Inferior parietal cortex (tissue), 1 donor: ENCODE measurements around the gene CABLES2.

Experiments
- DNase-seq: peaks from one replicate; pipeline ENCODE4 v3.0.0-alpha.2; 2016; ENCODE audit errors: extremely low spot score

The CABLES2 gene

DNA sequence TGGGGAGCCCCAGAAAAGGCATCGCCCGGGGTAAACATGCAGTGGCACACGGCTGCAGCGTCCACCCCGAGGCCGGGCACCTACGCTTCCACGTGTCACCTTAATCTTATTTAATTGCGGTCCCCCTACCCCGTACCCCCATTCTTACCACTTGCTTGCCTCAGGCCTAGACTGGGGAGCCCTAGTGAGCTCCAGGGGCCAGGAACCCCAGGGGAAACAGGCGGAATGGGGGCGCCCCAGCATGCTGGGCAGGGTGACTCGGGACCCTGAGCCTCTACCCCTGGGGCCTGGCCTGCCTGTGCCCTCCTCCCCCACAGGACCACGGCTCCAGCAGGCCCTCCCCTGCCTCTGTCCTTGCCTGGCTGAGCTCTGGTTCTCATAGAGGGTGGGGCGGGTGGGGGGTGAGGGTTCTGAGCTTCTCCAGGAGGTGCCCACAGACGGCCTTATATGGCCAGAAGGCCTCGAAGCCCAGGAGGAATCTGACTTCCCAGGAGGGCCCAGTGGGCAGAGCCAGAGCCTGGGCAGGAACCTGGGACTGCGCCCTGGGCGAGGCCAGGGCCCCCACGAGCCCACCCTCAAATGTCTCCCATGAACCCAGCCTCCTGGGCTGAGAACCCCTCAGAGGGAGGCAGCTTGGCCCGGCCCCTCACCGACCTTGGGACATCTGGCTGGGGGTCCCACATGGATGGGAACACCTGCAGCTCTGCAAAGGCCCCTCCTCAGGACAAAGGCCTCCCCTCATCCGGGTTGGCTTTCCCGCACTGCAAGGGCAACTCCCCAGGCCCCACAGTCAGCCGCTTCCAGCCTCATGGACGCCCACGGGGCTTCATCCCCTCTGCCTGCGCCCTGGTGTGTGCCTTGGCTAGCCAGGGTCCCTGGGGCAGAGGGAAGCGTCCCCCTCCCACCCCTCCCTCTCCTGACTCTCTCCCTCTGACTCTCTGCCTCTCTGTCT lies 34.8 kb downstream of the CABLES2 start:
- DNase-seq: no peak

DNA sequence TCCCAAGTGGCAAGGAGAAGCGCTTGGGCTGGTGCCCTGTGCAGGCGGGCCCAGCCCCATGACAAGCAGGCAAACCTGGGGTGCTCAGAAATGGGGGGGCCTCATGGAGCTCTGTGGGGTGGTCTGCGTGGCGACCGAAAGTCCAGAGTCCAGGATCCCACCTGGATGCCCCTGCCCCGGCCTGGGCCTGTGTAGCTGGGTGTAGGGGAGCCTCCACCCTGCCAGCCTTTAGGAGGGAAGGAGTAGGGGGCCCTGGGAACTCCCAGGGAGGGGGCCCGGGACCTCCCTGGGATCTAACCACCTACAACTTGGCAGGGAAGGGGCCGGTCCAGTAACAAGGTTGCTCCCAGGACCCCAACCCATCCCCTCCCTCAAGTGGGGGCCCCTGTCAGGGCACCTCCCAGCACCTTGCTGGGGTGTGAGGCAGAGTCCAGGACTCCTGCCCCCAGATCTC lies 35.5 kb downstream of the CABLES2 start:
- DNase-seq: no peak

DNA sequence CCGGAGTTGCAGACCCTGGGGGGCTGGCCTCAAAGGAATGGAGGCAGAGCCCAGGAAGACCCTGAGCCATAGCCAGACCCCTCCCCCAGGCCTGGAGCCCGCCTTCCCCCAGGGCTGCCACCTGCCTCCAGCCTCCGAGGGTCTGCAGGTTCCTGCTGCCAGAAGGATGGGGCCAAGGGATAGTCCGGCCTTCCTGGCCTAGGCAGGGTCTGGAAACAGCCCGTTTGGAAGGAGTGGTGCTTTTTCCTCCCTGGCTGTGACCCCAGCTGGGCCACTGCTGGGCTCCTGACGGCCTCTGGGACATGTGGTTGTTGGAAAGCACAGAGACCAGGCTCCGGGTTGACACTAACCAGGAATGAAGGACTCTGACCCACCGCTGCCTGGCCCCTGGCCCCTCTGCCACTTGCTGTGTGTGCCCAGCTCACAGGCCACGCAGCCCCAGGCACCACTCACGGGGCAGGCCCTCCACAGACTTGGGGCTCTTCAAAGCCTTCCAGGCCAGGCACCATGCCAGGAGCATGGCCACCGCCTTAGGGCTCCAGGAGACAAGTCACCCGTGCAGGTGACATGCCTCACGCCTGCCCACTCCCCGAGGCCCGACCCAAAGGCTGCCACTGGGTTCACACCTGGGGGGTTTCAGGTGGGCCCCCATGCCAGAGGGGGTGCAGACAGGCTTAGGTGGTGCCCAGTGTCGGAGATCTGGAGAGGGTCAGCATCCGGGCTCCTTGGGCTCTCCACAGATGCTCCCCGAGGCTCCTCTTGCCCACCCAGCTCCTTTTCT lies 36.1 kb downstream of the CABLES2 start:
- no peak for DNase-seq

DNA sequence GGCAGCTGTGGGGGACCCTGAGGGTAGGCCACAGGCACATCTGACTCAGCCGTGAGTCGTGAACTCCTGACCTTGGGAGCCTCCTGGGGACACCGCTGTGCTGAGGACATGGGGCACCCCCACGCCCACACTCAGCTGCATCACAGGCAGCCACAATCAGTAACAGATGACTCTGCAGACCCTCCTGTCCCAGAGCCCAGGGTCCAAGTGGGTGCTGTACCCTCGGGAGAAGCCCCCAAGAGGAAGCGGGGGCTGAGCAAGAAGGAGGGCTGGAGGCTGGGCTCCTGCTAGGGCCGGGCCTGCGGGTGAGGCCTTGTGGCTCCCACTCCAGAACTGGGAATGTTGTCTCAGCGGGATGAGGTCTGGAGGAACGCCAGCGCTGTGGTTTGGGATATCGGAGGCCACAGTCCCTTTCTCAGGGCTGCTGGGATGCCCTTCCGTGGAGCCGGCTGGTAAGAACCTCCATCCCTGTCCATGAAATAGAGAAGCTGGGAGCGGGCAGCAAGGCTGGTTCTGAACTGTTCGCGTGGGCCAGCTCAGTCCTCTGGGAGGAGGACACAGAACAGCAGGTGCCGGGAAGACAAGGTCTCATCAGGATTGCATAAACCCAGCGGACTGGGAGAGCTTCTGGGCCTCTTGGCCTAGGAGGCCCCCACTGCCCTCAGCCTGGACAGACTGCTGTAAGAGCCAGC lies 36.8 kb downstream of the CABLES2 start:
- DNase-seq: no peak

DNA sequence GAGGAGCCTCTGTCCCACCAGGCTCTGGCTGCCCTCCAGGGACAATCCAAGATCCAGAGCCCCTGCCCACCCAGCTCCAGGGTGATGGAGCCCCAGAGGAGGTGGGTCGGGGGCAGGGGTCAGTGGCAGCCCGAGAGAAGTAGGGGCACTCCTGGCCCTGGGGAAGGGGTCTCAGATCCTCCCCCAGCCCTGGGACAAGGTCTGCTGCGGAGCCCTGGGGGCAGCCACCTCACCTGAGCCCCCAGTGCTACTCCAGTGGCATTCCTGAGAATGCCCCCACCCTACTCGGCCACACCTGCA lies 37.3 kb downstream of the CABLES2 start:
- DNase-seq: no peak

DNA sequence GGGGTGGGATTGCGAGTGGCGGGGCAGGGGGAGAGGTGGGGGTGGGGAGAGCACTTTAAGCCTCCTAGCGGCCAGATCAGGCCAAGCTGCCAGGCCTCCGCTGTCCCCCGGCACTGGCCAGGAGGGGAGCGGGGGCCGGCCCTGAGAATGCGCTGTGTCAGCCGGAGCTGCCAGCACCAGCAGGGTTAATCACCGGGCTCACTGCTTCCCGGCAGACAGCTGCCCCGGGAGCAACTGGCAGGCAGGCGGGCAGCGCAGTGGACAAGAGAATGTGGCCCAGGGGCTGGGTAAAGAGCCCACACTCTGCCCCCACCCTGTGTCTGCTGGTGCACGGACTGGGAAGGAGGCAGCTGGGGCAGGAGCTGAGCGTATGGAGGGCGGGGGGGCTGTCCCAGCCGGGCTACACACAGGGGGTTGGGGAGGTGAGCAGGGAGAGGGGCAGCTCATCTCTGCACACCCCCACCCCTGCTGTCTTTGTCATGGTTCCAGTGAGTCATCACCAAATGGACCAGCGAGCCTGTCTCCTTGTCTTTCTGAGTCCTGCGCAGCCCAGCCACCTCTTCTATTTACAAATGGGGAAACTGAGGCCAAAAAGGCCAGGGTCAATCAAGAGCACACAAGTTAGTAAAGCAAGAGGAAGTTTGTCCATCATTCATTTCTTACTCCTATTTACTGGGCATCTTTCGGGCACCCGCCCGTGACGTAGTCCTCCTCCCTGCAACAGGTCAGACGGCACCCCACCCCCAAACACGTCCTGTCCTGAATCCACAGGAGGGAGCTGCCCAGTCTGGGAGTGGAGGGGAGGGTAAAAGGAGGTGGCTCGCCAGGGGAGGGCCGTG lies 37.9 kb downstream of the CABLES2 start:
- DNase-seq: no peak

DNA sequence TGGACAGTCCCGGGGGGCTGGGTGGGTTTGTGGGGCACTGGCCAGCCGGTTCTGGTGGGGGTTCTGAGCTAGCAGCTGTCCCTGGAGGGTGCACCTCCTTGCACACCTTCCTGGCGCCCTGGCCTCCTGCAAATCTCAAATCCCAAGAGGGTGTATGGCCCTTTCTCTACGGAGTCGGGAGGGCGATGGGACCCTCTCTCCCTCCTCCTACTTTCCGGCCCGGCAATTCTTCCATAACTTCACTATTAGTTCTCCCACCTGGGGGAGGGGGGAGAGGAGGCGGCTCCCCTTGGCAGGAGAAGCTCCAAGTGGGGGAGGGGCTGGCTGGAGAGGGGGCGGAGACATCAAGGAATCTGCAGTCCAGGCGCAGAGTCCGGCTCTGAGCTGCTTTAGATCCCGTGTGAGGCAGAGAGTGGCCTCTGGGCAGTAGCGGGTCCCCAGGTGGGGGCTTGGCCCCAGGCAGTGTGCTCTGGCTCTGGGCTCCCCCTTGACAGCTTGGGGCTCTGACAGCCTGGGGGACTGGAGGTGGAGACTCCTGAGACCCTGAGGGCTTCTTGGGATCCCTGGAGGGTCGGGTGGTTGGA lies 38.6 kb downstream of the CABLES2 start:
- DNase-seq: no peak

DNA sequence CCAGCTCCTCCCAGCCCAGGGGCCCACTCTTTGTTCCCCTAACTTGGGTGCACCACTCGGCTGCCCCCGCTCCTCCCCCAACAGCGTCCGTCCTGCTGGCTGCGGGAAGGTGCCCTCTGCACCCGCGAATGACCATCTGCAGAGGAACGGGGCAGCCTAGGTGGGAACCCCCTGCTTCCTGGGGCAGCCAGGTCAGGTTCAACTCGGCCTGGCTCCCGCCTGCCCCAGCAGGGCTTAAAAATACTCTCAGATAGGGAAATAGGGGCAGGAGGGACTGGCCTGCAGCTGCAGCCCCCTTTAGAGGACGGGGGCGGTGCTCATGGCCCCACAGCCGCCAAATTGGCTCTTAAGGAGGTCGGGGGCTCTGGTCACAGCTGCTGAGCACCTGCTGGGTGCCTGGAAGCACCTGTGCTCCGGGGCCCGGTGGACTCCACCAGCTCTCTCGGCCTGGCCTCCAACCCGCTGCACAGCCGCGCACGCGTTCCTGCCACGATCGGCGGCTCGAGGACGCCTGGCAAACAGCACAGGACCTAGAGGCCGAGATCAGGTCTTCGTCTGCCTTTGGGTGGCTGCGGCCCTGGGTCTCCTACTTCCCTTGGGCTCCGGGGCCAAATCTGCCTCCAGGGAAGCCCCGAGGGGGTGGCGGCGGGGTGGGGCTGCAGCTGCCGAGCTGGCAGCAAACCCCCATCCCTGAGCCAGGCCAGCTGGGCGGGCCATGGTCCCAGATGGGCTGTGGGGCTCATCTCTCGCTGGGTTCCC lies 39.3 kb downstream of the CABLES2 start:
- no peak for DNase-seq

DNA sequence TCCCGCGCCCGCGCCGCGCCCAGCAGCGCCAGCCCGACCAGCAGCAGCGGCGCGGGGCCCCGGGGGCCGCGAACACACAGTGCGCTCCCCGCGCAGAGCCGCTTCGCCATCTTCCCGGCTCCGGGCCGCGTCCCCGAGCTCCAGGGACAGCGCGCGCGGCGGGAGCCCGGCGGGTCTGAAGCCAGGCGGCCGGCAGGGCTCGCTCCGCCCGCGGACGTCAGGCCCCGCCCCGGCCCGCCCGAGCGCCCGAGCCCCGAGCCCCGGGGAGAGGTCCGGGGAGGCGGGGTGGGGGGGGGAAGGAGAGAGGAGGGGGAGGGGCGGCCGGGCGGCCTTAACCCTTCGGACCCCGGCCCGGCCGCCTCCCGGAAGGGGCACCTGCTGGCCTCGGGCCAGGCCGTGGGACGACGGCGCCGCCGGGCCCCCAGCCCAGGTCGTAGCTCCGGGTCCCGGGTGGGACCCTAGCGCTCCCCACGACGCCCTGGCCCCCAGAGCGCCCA lies 39.9 kb downstream of the CABLES2 start, which contains the start of gene LAMA5:
TSS of gene LAMA5 (minus strand) at position 177 of the 497 bp plus-strand sequence. CDS start at position 110, 67 bp downstream.
- no peak for DNase-seq

DNA sequence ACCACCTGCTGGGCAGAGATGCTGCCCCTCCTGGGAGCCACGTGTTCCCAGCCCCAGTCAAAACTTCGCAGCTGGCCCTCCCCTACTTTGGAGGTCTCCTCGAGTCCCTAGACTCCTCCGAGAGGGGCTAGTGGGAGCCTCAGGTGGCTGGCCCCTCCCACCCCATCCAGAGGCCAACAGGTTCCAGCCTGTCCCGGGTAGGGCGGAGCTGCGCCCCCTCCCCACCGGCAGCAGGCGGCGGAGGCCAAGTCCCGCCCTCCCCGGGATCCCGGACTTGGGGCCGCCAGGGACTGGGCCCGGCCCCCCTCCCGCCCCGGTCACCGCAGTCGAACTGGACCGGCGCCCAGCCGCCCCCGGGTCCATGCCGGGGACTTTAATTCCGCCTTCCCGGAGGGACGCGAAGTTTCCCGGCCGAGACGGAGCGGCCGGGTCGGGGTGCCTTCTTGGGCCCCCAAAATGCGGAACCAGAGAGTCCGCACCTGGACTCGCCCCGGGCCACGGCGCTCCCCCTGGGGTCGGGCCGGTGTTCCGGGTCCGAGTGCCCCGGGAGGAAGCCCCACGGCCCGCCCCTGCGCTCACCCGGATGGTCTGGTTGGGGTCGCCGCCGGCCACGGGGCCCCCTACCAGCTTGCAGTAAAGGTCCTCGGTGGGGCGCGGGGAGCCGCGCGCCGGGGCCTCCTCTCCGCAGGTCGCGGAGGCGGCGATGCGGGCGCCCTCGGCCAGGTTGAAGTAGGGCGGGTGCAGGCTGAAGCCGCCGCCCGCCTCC lies 40.5 kb downstream of the CABLES2 start:
- DNase-seq: no peak

DNA sequence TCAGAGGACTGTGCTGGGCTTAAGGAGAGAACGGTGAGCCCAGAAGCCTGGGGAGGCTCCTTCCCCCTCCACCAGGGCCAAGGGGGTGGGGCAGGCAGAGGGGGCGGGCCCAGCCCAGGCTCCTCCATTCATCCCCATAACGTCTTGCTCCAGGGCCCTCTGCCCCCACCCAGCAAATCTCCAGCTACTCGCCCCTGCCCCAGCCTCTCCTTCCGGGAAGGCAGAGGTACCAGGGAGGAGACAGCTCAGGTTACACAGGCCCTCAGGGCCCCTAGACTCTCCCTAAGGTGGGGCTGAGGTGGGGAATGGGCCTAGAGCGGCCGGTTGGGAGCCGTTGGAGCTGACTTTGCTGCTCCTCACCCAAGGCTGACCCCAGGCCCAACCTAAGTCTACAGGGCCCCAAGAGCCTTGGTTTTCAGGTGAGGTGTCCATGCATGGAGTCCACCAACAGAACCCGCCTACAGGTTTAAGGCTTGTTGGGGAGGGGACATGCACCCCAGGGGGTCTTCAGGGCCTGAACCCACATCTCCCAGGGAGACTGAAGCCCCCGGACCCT lies 41.2 kb downstream of the CABLES2 start:
- no peak for DNase-seq

DNA sequence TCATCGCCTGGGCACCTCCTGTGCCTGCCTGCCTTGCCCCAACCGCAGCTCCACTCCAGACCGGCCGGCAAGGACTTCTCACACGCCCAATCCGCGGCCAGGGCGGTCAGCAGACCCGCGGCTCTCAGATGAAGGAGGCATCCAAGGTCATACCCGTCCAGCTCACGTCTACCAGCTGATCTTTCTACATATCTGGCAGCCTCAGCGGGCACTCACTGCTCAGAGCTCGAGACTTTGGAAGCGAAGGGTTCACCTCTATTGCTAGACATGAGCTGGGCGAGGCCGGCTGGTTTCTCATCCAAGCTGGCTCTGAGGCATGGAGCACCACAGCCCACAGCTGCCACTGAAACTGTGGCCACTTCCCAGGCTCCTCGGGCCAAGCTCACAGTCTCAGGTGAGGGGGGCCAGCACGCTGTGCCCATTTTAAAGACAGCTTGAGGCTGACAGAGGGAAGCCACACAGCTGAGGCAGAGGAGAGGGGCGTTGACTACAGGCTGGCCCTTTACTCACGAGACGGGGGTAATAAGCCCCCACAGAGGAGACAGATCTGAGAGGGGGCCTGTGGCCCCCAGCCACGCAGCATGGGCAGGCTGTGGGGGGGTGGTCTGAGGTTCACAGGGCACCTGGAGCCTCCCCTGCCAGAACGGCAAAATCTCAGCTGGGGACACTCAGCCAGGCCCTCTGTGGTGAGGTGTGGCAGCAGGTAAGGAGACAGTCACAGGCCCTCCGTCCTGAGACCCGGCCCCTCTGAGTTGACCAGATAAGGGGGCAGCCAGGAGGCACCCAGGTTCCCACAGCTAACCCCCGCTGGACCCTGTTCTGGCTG lies 42.0 kb downstream of the CABLES2 start:
- no peak for DNase-seq

DNA sequence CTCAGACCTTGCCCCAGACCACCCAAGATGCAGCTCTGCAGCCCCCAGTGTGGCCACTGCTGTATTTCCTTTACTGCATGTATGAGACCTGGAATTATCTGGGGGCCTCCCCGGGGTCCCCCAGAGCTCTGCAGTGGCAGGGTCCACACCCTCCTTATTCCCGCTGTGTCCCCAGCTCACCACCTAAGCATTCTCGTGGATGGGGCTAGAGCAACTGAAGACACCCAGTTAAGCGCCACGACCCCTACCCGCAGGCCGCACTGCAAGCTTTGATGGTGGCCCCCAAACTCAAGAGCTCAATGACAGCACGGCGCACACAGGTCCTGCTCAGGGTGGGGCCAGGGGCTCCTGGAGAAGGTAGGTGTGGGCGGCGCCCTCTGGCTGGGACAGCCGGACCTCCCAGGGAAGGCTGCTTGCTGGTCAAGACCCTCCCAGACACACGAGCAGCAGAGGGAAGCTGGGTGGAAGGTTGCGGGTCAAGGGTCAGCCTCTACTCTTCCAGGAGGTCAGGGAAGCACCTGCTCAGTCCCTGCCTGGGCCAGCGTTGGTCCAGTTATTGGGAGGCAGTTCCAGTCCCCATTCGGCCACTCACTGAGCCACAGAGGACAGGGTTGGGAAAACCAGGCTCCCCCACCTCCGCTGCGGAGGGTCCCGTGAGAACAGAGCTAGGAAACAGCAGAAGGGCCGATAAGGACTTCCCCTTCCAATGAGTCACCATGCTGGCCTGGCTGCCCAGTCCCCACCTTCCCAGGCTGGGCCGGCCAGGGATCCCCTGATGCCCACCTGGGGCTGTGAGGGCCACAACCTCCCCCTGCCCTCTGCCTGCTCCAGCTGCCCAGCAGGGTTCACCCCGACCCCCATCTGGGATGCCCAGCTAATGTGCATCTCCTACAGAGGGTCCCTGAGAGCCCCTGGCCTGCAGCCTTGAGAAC lies 42.9 kb downstream of the CABLES2 start:
- no peak for DNase-seq

DNA sequence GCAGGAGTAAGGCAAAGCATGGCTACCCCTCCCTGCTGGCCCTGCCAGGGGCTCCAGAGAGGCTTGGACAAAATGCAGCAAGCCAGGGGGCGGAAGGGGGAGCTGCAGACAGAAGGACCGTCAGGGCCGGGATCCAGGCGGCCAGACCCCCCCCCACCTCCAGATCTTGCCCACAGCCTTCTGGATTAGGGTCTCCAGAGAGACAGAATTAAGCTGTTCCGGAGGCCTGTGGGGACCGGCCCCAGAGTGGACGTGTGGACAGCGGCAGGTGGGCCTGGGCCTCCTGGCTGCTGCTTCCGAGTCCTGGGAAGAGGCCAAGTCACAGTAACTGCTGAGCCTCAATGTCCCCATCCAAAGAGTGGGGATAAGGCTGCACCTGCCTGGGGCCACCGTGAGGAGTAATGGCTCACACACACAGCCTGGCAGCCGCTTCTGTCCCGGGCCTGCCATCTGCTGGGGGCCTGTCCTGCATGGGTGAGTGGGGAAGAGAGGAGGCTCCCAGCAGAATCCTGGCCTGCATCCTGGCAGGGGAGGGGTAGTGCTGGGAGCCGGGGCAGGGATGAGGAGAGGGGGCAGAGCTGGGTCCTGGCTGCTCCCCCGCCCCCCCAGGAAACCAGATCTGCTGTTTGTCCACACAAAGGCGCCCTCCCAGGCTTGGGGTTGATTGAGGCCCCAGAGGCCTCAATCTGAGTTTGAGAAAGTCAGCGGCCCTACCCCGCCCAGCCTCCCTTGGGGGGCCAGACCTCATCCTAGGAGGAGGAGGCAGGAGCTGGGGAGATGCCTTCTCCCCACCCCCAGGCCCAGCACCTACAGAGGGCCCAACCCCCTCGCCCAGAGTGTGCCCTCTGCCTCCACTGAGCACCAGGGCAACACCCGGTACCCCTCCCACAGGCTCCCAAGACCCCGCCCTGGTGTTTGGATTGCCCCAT lies 43.8 kb downstream of the CABLES2 start:
- no peak for DNase-seq

DNA sequence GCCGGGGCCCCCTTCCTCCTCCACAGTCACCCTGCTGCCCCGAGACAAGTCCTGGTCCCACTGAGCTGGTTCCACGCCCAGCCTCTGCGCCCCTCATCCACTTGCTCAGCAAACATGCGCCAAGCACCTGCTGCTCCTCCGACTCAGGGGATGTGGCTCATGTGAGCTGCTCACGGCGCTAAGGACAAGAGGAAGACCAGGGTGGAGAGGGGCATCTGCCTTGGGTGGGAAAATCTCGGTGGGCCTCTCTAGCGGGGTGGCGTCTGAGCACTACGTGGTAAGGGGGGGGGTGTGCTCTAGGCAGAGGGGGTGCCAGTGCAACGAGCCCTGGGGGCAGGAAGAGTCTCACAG lies 44.5 kb downstream of the CABLES2 start:
- no peak for DNase-seq
